GM12873 (cell line): ENCODE data around the gene OR10Z1.

Experiments
- CTCF ChIP-seq: IDR thresholded peaks from 2 replicates; pipeline ENCODE4 v1.5.1; 2012; ENCODE audit warnings: low read depth, mild to moderate bottlenecking, moderate library complexity, low read length, control low read depth; ENCODE audit not compliant: insufficient read depth; ENCODE audit errors: missing control alignments

OR10Z1 gene

GRCh38 chr1:158604968-158605367 is at the start of gene OR10Z1:
OR10Z1 (plus strand) TSS chr1:158605268; CDS start chr1:158606439, 1,171 bp downstream.
- no peak for TF ChIP-seq CTCF

GRCh38 chr1:158559696-158560095 is 45.4 kb upstream of the OR10Z1 start:
- TF ChIP-seq CTCF: no peak

DNA sequence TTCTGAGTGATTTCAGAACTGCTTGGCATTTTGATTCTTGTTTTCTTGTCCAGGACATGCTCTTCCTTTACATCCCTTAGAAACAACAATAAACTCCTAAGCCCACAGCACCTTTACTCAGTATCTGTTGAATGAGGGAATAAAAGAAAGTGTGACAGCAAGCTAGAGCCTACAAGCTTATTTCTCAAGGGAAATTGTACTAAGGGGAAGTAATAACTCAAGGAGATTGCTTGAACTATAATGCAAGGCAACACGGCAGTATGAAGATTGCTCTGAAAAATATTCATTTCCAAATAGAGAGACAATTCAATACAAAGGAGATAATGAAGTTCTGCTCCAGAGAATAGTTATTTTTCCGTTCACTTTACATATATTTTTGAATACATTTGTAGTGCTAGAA is 41.2 kb upstream of the OR10Z1 start:
- no peak for TF ChIP-seq CTCF

DNA sequence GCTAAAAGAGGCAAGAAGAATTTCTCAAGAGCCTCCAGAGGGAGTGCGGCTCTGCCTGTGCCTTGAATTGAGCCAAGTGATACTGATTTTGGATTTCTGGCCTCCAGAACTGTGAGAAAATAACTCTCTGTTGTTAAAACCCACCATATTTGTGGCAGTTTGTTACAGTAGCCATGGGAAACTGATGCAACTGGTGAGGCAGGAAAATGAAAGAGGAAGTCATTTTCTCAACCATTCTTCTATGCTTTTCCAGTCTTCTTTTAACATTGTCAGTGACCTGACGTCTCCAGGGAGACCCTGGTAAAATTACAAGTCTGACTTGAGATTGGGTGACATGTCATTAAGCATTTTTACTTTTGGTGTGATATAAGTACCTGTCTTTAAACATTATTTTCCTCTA is 40.5 kb upstream of the OR10Z1 start:
- no peak for TF ChIP-seq CTCF

DNA sequence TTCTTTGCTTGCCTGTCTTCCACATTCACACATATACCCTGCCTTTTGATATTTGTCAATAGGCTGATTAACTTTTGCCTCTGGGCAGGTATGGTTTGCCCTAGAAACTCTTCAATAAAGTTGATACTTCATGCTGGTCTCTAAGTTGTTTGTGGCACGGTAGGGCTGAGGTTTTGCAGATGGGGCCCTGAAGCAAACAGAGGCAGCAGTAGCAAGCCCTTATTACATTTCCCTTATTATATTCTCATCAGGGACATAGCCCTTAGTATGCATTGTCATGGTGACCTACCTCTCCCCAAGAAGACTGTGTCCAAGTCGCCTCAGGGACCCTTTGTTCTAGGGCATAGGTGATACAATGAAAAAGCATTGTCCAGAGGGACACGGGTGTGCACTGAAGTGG is 34.6 kb upstream of the OR10Z1 start, which contains the start of gene OR6P1:
Gene OR6P1, minus strand, starts transcription at position 101 of the 400 bp plus-strand sequence. CDS start 6,976 bp downstream, outside the sequence.
- TF ChIP-seq CTCF: no peak

DNA sequence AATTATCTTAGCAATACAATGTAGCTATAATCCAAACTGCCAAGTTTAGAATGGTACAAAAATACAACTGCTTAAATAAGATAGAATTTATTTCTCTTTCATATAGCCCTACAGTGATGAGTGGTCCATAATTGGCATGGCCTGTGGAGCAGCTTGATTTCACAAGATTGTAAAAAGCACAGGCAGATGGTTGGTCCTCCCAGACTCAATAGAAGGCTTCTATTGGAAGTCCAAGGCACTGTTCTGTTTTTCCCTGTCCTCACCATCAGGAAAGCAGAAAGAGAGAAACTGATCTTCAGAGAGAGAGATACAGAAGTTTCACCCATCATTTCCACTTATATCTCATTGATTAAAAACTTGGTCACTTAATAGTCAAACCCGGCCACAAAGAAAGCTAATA is 32.8 kb upstream of the OR10Z1 start:
- TF ChIP-seq CTCF: no peak

- no peak for TF ChIP-seq CTCF
Observed at GRCh38 chr1:158577561-158577960, 27.5 kb upstream of the OR10Z1 start.
